Activated CD8-positive, alpha-beta T cell treated with anti-CD3 and anti-CD28 coated beads, Interleukin-2, amount 10 ng/mL, durations not matched to agents 7 days and 5 days (primary cell): ENCODE measurements around the gene ABLIM2. TPM values are rescaled to one million over a fixed set of nuclear protein-coding genes. Genes with fewer than 3 reads are reported as not detected.
"Not testable (repeated sequence)": the region's sequence is repeated elsewhere in the genome, so short reads cannot be mapped to it uniquely, and the experiment has no call there.

Source experiments
- ATAC-seq: fragments of 150-1000 bp; cut with Tn5 transposase; one replicate; pipeline ENCODE4 v1.10.0; 2021; ENCODE audit warnings: moderate library complexity
- CTCF ChIA-PET: fragments of 350-600 bp; sonication (Branson Sonifier 250); formaldehyde crosslinking; loops from one replicate; lab custom pipeline; 2021; ENCODE audit warnings: antibody characterized with exemption; lab: Charles Lee
- POLR2A ChIA-PET: fragments of 350-600 bp; sonication (Branson Sonifier 250); formaldehyde crosslinking; loops from one replicate; lab custom pipeline; 2021; ENCODE audit warnings: antibody characterized with exemption; lab: Charles Lee
- DNase-seq: peaks from one replicate; pipeline ENCODE4 v3.0.0-alpha.2; 2020
- H3K27ac Mint-ChIP-seq: one replicate; pipeline ENCODE4 v1.8.0; 2021; ENCODE audit warnings: mild to moderate bottlenecking, mixed read lengths
- H3K27me3 Mint-ChIP-seq: one replicate; pipeline ENCODE4 v1.8.0; 2021; ENCODE audit warnings: low read depth, mixed read lengths
- H3K36me3 Mint-ChIP-seq: one replicate; pipeline ENCODE4 v1.8.0; 2021; ENCODE audit warnings: low read depth, mixed read lengths
- H3K4me1 Mint-ChIP-seq: one replicate; pipeline ENCODE4 v1.8.0; 2021; ENCODE audit warnings: low read depth, mixed read lengths
- H3K4me3 Mint-ChIP-seq: one replicate; pipeline ENCODE4 v1.8.0; 2021; ENCODE audit warnings: mild to moderate bottlenecking, mixed read lengths
- H3K9me3 Mint-ChIP-seq: one replicate; pipeline ENCODE4 v1.8.0; 2022; ENCODE audit warnings: mixed read lengths; ENCODE audit not compliant: insufficient read depth
- total RNA-seq, 2 experiments: library from RNA; stranded (reverse); gene quantifications; one replicate each; pipeline ENCODE4 v1.2.3, GENCODE V29; 2021

ABLIM2 gene
- total RNA-seq, 2 experiments from 2014 or later, result 0.42 to 0.55 TPM

GRCh38 chr4:8140915-8141314 lies 17.7 kb downstream of the ABLIM2 start:
- DNase-seq (no peak), ATAC-seq (no peak)
- Mint-ChIP-seq H3K36me3 (no peaks in the 10 kb centered on the region), H3K4me1 (no peaks in the 10 kb centered on the region), H3K9me3 (peaks cover 5% of the 10 kb centered on the region), H3K4me3 (no peak overlapping the region), H3K27me3 (peaks cover 3% of the 10 kb centered on the region), H3K27ac (no peak overlapping the region)
- CTCF ChIA-PET, result no interaction called here
- POLR2A ChIA-PET, result no interaction called here

GRCh38 chr4:8139726-8140125 lies 18.9 kb downstream of the ABLIM2 start:
- DNase-seq, H3K4me1 Mint-ChIP-seq, POLR2A ChIA-PET, ATAC-seq, H3K4me3 Mint-ChIP-seq, H3K36me3 Mint-ChIP-seq, CTCF ChIA-PET, H3K27me3 Mint-ChIP-seq, H3K9me3 Mint-ChIP-seq, H3K27ac Mint-ChIP-seq: not testable (repeated sequence)

- peaks cover 5% of the 10 kb centered on the region for H3K9me3 Mint-ChIP-seq
- H3K4me1 Mint-ChIP-seq, result no peaks in the 10 kb centered on the region
- DNase-seq (no peak), ATAC-seq (no peak)
- POLR2A ChIA-PET, result no interaction called here
- no peak overlapping the region for H3K27ac Mint-ChIP-seq
- H3K27me3 Mint-ChIP-seq, result no peaks in the 10 kb centered on the region
- no peak overlapping the region for H3K4me3 Mint-ChIP-seq
- H3K36me3 Mint-ChIP-seq, result no peaks in the 10 kb centered on the region
- CTCF ChIA-PET, result no interaction called here
Measured at GRCh38 chr4:8136972-8137710, 21.5 kb downstream of the ABLIM2 start.

- ATAC-seq, result no peak
- no peak for DNase-seq
- Mint-ChIP-seq H3K9me3 (peaks cover 5% of the 10 kb centered on the region), H3K36me3 (no peaks in the 10 kb centered on the region), H3K27me3 (no peaks in the 10 kb centered on the region), H3K4me3 (no peak overlapping the region), H3K4me1 (no peaks in the 10 kb centered on the region), H3K27ac (no peak overlapping the region)
- ChIA-PET POLR2A (no interaction called here), CTCF (no interaction called here)
Measured at GRCh38 chr4:8136529-8136928, 22.1 kb downstream of the ABLIM2 start.

GRCh38 chr4:8135666-8136065 lies 22.9 kb downstream of the ABLIM2 start:
- DNase-seq (no peak), ATAC-seq (no peak)
- H3K36me3 Mint-ChIP-seq, result no peaks in the 10 kb centered on the region
- peaks cover 5% of the 10 kb centered on the region for H3K9me3 Mint-ChIP-seq
- ChIA-PET CTCF (no interaction called here), POLR2A (no interaction called here)
- H3K4me1 Mint-ChIP-seq, result no peaks in the 10 kb centered on the region
- H3K4me3 Mint-ChIP-seq, result no peak overlapping the region
- H3K27me3 Mint-ChIP-seq, result no peaks in the 10 kb centered on the region
- no peak overlapping the region for H3K27ac Mint-ChIP-seq

- Mint-ChIP-seq H3K4me3 (no peak overlapping the region), H3K9me3 (peaks cover 2% of the 10 kb centered on the region), H3K36me3 (no peaks in the 10 kb centered on the region), H3K27ac (no peak overlapping the region), H3K27me3 (no peaks in the 10 kb centered on the region), H3K4me1 (no peaks in the 10 kb centered on the region)
- ChIA-PET POLR2A (no interaction called here), CTCF (no interaction called here)
- DNase-seq (no peak), ATAC-seq (no peak)
Measured at GRCh38 chr4:8133897-8134563, 24.6 kb downstream of the ABLIM2 start.

GRCh38 chr4:8132947-8133705 lies 25.5 kb downstream of the ABLIM2 start:
- Mint-ChIP-seq H3K27ac (no peak overlapping the region), H3K4me1 (no peaks in the 10 kb centered on the region), H3K9me3 (no peaks in the 10 kb centered on the region), H3K36me3 (no peaks in the 10 kb centered on the region), H3K27me3 (no peaks in the 10 kb centered on the region), H3K4me3 (no peak overlapping the region)
- DNase-seq, result no peak
- no peak for ATAC-seq
- ChIA-PET CTCF (no interaction called here), POLR2A (no interaction called here)

GRCh38 chr4:8132400-8132799 lies 26.2 kb downstream of the ABLIM2 start:
- ATAC-seq (no peak), DNase-seq (no peak)
- Mint-ChIP-seq H3K27ac (no peak overlapping the region), H3K27me3 (no peaks in the 10 kb centered on the region), H3K36me3 (no peaks in the 10 kb centered on the region), H3K4me3 (no peak overlapping the region), H3K9me3 (no peaks in the 10 kb centered on the region), H3K4me1 (no peaks in the 10 kb centered on the region)
- CTCF ChIA-PET, result no interaction called here
- POLR2A ChIA-PET, result no interaction called here

GRCh38 chr4:8131826-8132225 lies 26.8 kb downstream of the ABLIM2 start:
- Mint-ChIP-seq H3K27me3 (no peaks in the 10 kb centered on the region), H3K4me1 (no peaks in the 10 kb centered on the region), H3K4me3 (no peak overlapping the region), H3K9me3 (no peaks in the 10 kb centered on the region), H3K36me3 (no peaks in the 10 kb centered on the region), H3K27ac (no peak overlapping the region)
- POLR2A ChIA-PET, result no interaction called here
- CTCF ChIA-PET, result no interaction called here
- DNase-seq (no peak), ATAC-seq (no peak)

- ChIA-PET CTCF (no interaction called here), POLR2A (no interaction called here)
- ATAC-seq (no peak), DNase-seq (no peak)
- Mint-ChIP-seq H3K27ac (no peak overlapping the region), H3K36me3 (no peaks in the 10 kb centered on the region), H3K9me3 (no peaks in the 10 kb centered on the region), H3K27me3 (no peaks in the 10 kb centered on the region), H3K4me1 (no peaks in the 10 kb centered on the region), H3K4me3 (no peak overlapping the region)
Measured at GRCh38 chr4:8131210-8131609, 27.4 kb downstream of the ABLIM2 start.

- ATAC-seq, result no peak
- no peak for DNase-seq
- no peak overlapping the region for H3K4me3 Mint-ChIP-seq
- H3K4me1 Mint-ChIP-seq, result no peaks in the 10 kb centered on the region
- H3K27me3 Mint-ChIP-seq, result no peaks in the 10 kb centered on the region
- H3K36me3 Mint-ChIP-seq, result no peaks in the 10 kb centered on the region
- ChIA-PET CTCF (no interaction called here), POLR2A (no interaction called here)
- H3K27ac Mint-ChIP-seq, result no peak overlapping the region
- H3K9me3 Mint-ChIP-seq, result no peaks in the 10 kb centered on the region
Measured at GRCh38 chr4:8130346-8131066, 28.1 kb downstream of the ABLIM2 start.

GRCh38 chr4:8129785-8130184 lies 28.8 kb downstream of the ABLIM2 start:
- H3K36me3 Mint-ChIP-seq, result no peaks in the 10 kb centered on the region
- H3K4me1 Mint-ChIP-seq, result no peaks in the 10 kb centered on the region
- no peak for ATAC-seq
- ChIA-PET CTCF (no interaction called here), POLR2A (no interaction called here)
- no peaks in the 10 kb centered on the region for H3K9me3 Mint-ChIP-seq
- no peak for DNase-seq
- H3K27me3 Mint-ChIP-seq, result no peaks in the 10 kb centered on the region
- H3K27ac Mint-ChIP-seq, result no peak overlapping the region
- no peak overlapping the region for H3K4me3 Mint-ChIP-seq
